ENCODE data around the gene SCLY. TPM values are rescaled to one million over a fixed set of nuclear protein-coding genes. Genes with fewer than 3 reads are reported as not detected.

SCLY gene
- total and polyA plus RNA-seq, 2 experiments from 2014 or later, result 12.7 to 21.1 TPM

GRCh38 chr2:238116298-238117198 is 55.7 kb downstream of the SCLY start:
- H3K4me3 ChIP-seq, result no peak overlapping the region
- H3K9me2 ChIP-seq (replicated peaks; ENCODE audit: insufficient read depth), result no peaks in the 10 kb centered on the region
- no peaks in the 10 kb centered on the region for H3K4me1 ChIP-seq (ENCODE audit: insufficient read depth)
- H4K20me1 ChIP-seq (ENCODE audit: insufficient read depth, poor library complexity, severe bottlenecking), result no peaks in the 10 kb centered on the region
- DNase-seq (ENCODE audit: low spot score), result no peak
- peaks cover 8% of the 10 kb centered on the region for H3K9me3 ChIP-seq (ENCODE audit: low read depth)
- no peaks in the 10 kb centered on the region for H3K79me2 ChIP-seq
- H3K36me3 ChIP-seq (replicated peaks; ENCODE audit: insufficient read depth, low read depth), result no peaks in the 10 kb centered on the region
- H2AFZ ChIP-seq, result no peak overlapping the region
- TF ChIP-seq EZH2phosphoT487 (IDR thresholded peaks at IDR 0.05; ENCODE audit: low read depth, severe bottlenecking, unreplicated experiment) (no peak), EZH2 (IDR thresholded peaks at IDR 0.05; ENCODE audit: borderline replicate concordance) (no peak), CTCF (IDR thresholded peaks at IDR 0.05; ENCODE audit: poor library complexity) (no peak)
- H3K27me3 ChIP-seq, result peaks cover 12% of the 10 kb centered on the region
- no peak overlapping the region for H3K27ac ChIP-seq
- 95% methylated on average over 21 of the region's 21 CpGs for WGBS (ENCODE audit: low lambda C conversion rate, missing lambda C conversion rate)
- no peak overlapping the region for H3K4me2 ChIP-seq

GRCh38 chr2:238117199-238118154 is 56.7 kb downstream of the SCLY start:
- H3K4me1 ChIP-seq (ENCODE audit: insufficient read depth), result no peaks in the 10 kb centered on the region
- no peaks in the 10 kb centered on the region for H4K20me1 ChIP-seq (ENCODE audit: insufficient read depth, poor library complexity, severe bottlenecking)
- H3K9me2 ChIP-seq (replicated peaks; ENCODE audit: insufficient read depth), result no peaks in the 10 kb centered on the region
- peaks cover 3% of the 10 kb centered on the region for H3K9me3 ChIP-seq (ENCODE audit: low read depth)
- H3K79me2 ChIP-seq, result no peaks in the 10 kb centered on the region
- H3K36me3 ChIP-seq (replicated peaks; ENCODE audit: insufficient read depth, low read depth), result no peaks in the 10 kb centered on the region
- no peak overlapping the region for H3K4me3 ChIP-seq
- H3K27ac ChIP-seq, result no peak overlapping the region
- TF ChIP-seq CTCF (IDR thresholded peaks at IDR 0.05; ENCODE audit: poor library complexity), result no peak
- no peak for TF ChIP-seq EZH2phosphoT487 (IDR thresholded peaks at IDR 0.05; ENCODE audit: low read depth, severe bottlenecking, unreplicated experiment)
- TF ChIP-seq EZH2 (IDR thresholded peaks at IDR 0.05; ENCODE audit: borderline replicate concordance), result no peak
- 82% methylated on average over 10 of the region's 11 CpGs for WGBS (ENCODE audit: low lambda C conversion rate, missing lambda C conversion rate)
- no peak overlapping the region for H2AFZ ChIP-seq
- no peak for DNase-seq (ENCODE audit: low spot score)
- peaks cover 12% of the 10 kb centered on the region for H3K27me3 ChIP-seq
- H3K4me2 ChIP-seq, result no peak overlapping the region

GRCh38 chr2:238119756-238120462 is 59.1 kb downstream of the SCLY start:
- WGBS (ENCODE audit: low lambda C conversion rate, missing lambda C conversion rate), result 83% methylated on average over 14 of the region's 15 CpGs

More at GRCh38 chr2:238119756-238120462, 59.1 kb downstream of the SCLY start:
- H3K4me3 ChIP-seq, result no peak overlapping the region
- H3K4me2 ChIP-seq, result no peak overlapping the region
- no peaks in the 10 kb centered on the region for H4K20me1 ChIP-seq (ENCODE audit: insufficient read depth, poor library complexity, severe bottlenecking)
- H3K9me2 ChIP-seq (replicated peaks; ENCODE audit: insufficient read depth), result no peaks in the 10 kb centered on the region
- H3K4me1 ChIP-seq (ENCODE audit: insufficient read depth), result no peaks in the 10 kb centered on the region
- H3K36me3 ChIP-seq (replicated peaks; ENCODE audit: insufficient read depth, low read depth), result no peaks in the 10 kb centered on the region
- peaks cover 12% of the 10 kb centered on the region for H3K27me3 ChIP-seq
- no peak for TF ChIP-seq EZH2 (IDR thresholded peaks at IDR 0.05; ENCODE audit: borderline replicate concordance)
- TF ChIP-seq CTCF (IDR thresholded peaks at IDR 0.05; ENCODE audit: poor library complexity), result no peak
- no peak for TF ChIP-seq EZH2phosphoT487 (IDR thresholded peaks at IDR 0.05; ENCODE audit: low read depth, severe bottlenecking, unreplicated experiment)
- H3K27ac ChIP-seq, result no peak overlapping the region
- no peaks in the 10 kb centered on the region for H3K9me3 ChIP-seq (ENCODE audit: low read depth)
- no peak overlapping the region for H2AFZ ChIP-seq
- H3K79me2 ChIP-seq, result no peaks in the 10 kb centered on the region
- DNase-seq (ENCODE audit: low spot score), result no peak

All from hepatocyte (in vitro differentiated cells).